Measurements from ENCODE around the gene CCDC89. TPM values are rescaled to one million over a fixed set of nuclear protein-coding genes. Genes with fewer than 3 reads are reported as not detected.
"Not testable (repeated sequence)": the region's sequence is repeated elsewhere in the genome, so short reads cannot be mapped to it uniquely, and the experiment has no call there.

Gene CCDC89
- polyA plus RNA-seq, 3 donors = 0.09 to 1.9 (median 0.62) TPM

GRCh38 chr11:85663080-85663752 lies 22.8 kb downstream of the CCDC89 start:
- 1 to 5% (median 3%) methylated on average over 10 of the region's 10 CpGs for WGBS, 3 donors
- no peak overlapping the region for H3K27ac ChIP-seq (ENCODE audit: low read depth, low read length)

- WGBS, 3 donors = 7 to 15% (median 9%) methylated on average over 4 of the region's 4 CpGs
- H3K27ac ChIP-seq (ENCODE audit: low read depth, low read length) = no peak overlapping the region
Measured at GRCh38 chr11:85661972-85662664, 23.9 kb downstream of the CCDC89 start.

GRCh38 chr11:85658180-85658579 lies 27.8 kb downstream of the CCDC89 start:
- WGBS, 3 donors = 24 to 59% (median 54%) methylated on average over 1 of the region's 1 CpG

GRCh38 chr11:85656777-85657176 lies 29.2 kb downstream of the CCDC89 start:
- no peak overlapping the region for H3K27ac ChIP-seq (ENCODE audit: low read depth, low read length)
- WGBS, 3 donors = 82 to 90% (median 89%) methylated on average over 1 of the region's 1 CpG

More at GRCh38 chr11:85658180-85658579, 27.8 kb downstream of the CCDC89 start:
- no peak overlapping the region for H3K27ac ChIP-seq (ENCODE audit: low read depth, low read length)

- H3K27ac ChIP-seq (ENCODE audit: low read depth, low read length) = not testable (repeated sequence)
- 86 to 97% (median 88%) methylated on average over 3 to 4 of the region's 4 CpGs for WGBS, 3 donors
Measured at GRCh38 chr11:85654343-85654742, 31.7 kb downstream of the CCDC89 start.

- 47 to 56% (median 54%) methylated on average over 3 of the region's 3 CpGs for WGBS, 3 donors
- no peak overlapping the region for H3K27ac ChIP-seq (ENCODE audit: low read depth, low read length)
Measured at GRCh38 chr11:85652786-85653447, 33.1 kb downstream of the CCDC89 start.

GRCh38 chr11:85651118-85651517 lies 34.9 kb downstream of the CCDC89 start:
- no peak overlapping the region for H3K27ac ChIP-seq (ENCODE audit: low read depth, low read length)
- WGBS, 3 donors = 70 to 88% (median 76%) methylated on average over 1 of the region's 1 CpG

GRCh38 chr11:85647604-85648299 lies 38.2 kb downstream of the CCDC89 start, which contains the start of gene TMEM126A:
Gene TMEM126A, plus strand, starts transcription at chr11:85647967. Its CDS starts 2,289 bp downstream, at chr11:85650256.
- H3K27ac ChIP-seq (ENCODE audit: low read depth, low read length) = peak within 1 kb of the TSS; percentile 11
- 0 to 1% (median 0%) methylated on average over 33 of the region's 33 CpGs for WGBS, 3 donors

GRCh38 chr11:85647078-85647477 lies 38.9 kb downstream of the CCDC89 start:
- WGBS, 3 donors = 10 to 45% (median 39%) methylated on average over 2 of the region's 2 CpGs
- H3K27ac ChIP-seq (ENCODE audit: low read depth, low read length) = no peak overlapping the region

- WGBS, 3 donors = 25 to 48% (median 34%) methylated on average over 2 of the region's 2 CpGs
- H3K27ac ChIP-seq (ENCODE audit: low read depth, low read length) = no peak overlapping the region
Measured at GRCh38 chr11:85643191-85643614, 42.8 kb downstream of the CCDC89 start.

GRCh38 chr11:85634747-85635146 lies 51.2 kb downstream of the CCDC89 start:
- no peak overlapping the region for H3K27ac ChIP-seq (ENCODE audit: low read depth, low read length)
- WGBS, 3 donors = 36 to 91% (median 90%) methylated on average over 3 of the region's 3 CpGs

Other genes with a start within 250 kb of the CCDC89 start
- gene DLG2, start 58.9 kb downstream of the CCDC89 start, polyA plus RNA-seq = 1 to 10 TPM in 1 of 3 donors, under 1 TPM in 2; 0.51 to 1.7 (median 0.91) TPM
- gene TMEM126B, start 57.6 kb downstream of the CCDC89 start, polyA plus RNA-seq = 10 to 100 TPM; 25.8 to 90.9 (median 49.4) TPM
- 10 to 100 TPM; 25.9 to 64.9 (median 58.1) TPM for gene TMEM126A, start 38.2 kb downstream of the CCDC89 start, polyA plus RNA-seq
- 10 to 100 TPM; 17.8 to 22.9 (median 19.2) TPM for gene CREBZF, start 21.1 kb downstream of the CCDC89 start, polyA plus RNA-seq
- 10 to 100 TPM in 2 of 3 donors, 1 to 10 TPM in 1; 1.2 to 11.0 (median 10.1) TPM for gene SYTL2, start 124.9 kb upstream of the CCDC89 start, polyA plus RNA-seq
- gene CCDC83, start 169.2 kb upstream of the CCDC89 start, polyA plus RNA-seq = not detected

Measured in adipose tissue (tissue), 3 donors.